ENCODE results near the gene NTHL1. TPM values are rescaled to one million over a fixed set of nuclear protein-coding genes. Genes with fewer than 3 reads are reported as not detected.

Gene NTHL1
- polyA plus RNA-seq, 3 donors: 9.2 to 22.4 (median 9.6) TPM

- Histone ChIP-seq H3K9ac (ENCODE audit: insufficient read depth, low read length, poor library complexity, severe bottlenecking) (no peak overlapping the region), H3K27ac (ENCODE audit: low read depth in 1 of 2, low read length in 2 of 2) (no peak overlapping the region), H3K79me2 (ENCODE audit: insufficient read depth, low read length) (no peaks in the 10 kb centered on the region), H4K20me1 (ENCODE audit: insufficient read depth, low read length) (no peaks in the 10 kb centered on the region), H3K9me3 (replicated peaks in 1 of 2; ENCODE audit: control insufficient read depth in 1 of 2, insufficient read depth in 1 of 2, low read length in 2 of 2) (no peaks in the 10 kb centered on the region), H3K36me3 (replicated peaks in 1 of 2; ENCODE audit: control insufficient read depth in 1 of 2, insufficient read depth in 2 of 2, low read length in 2 of 2) (no peaks in the 10 kb centered on the region), H2AFZ (ENCODE audit: insufficient read depth, low read depth, low read length, poor library complexity, severe bottlenecking) (no peak overlapping the region), H3K4me3 (replicated peaks in 1 of 3; ENCODE audit: low read depth in 2 of 3, low read length in 3 of 3) (no peak overlapping the region), H3K4me1 (ENCODE audit: control insufficient read depth in 1 of 2, insufficient read depth in 2 of 2, low read length in 2 of 2) (peaks cover 12 to 15% of the 10 kb centered on the region in 2 donors), H3K4me2 (replicated peaks; ENCODE audit: extremely low read depth, low read length, poor library complexity, severe bottlenecking) (no peak overlapping the region), H3K27me3 (ENCODE audit: control insufficient read depth in 2 of 2, insufficient read depth in 2 of 2, low read length in 2 of 2) (no peaks in the 10 kb centered on the region)
- Mint-ChIP-seq H3K4me1 (peaks cover 8% of the 10 kb centered on the region), H3K9me3 (no peaks in the 10 kb centered on the region), H3K27me3 (ENCODE audit: low read depth in 3 of 3) (peaks cover 0 to 3% (median 0%) of the 10 kb centered on the region in 3 donors), H3K27ac (no peak overlapping the region), H3K4me3 (no peak overlapping the region), H3K36me3 (peaks cover 3 to 4% of the 10 kb centered on the region in 2 donors)
- DNase-seq: no peak
- WGBS (ENCODE audit: insufficient coverage): 94% methylated on average over 22 of the region's 24 CpGs
- intact Hi-C loops (cut with micrococcal nuclease): no loop called here
- TF ChIP-seq CTCF (IDR thresholded peaks at IDR 0.05): no peak
Observed at GRCh38 chr16:2040041-2040786, 7.4 kb downstream of the NTHL1 start.

- Histone ChIP-seq H3K36me3 (replicated peaks in 1 of 2; ENCODE audit: control insufficient read depth in 1 of 2, insufficient read depth in 2 of 2, low read length in 2 of 2) (no peaks in the 10 kb centered on the region), H3K79me2 (ENCODE audit: insufficient read depth, low read length) (no peaks in the 10 kb centered on the region), H3K27me3 (ENCODE audit: control insufficient read depth in 2 of 2, insufficient read depth in 2 of 2, low read length in 2 of 2) (no peaks in the 10 kb centered on the region), H3K9ac (ENCODE audit: insufficient read depth, low read length, poor library complexity, severe bottlenecking) (no peak overlapping the region), H3K4me3 (replicated peaks in 1 of 3; ENCODE audit: low read depth in 2 of 3, low read length in 3 of 3) (no peak overlapping the region), H3K9me3 (replicated peaks in 1 of 2; ENCODE audit: control insufficient read depth in 1 of 2, insufficient read depth in 1 of 2, low read length in 2 of 2) (no peaks in the 10 kb centered on the region), H3K27ac (ENCODE audit: low read depth in 1 of 2, low read length in 2 of 2) (no peak overlapping the region), H3K4me1 (ENCODE audit: control insufficient read depth in 1 of 2, insufficient read depth in 2 of 2, low read length in 2 of 2) (peaks cover 10 to 12% of the 10 kb centered on the region in 2 donors), H2AFZ (ENCODE audit: insufficient read depth, low read depth, low read length, poor library complexity, severe bottlenecking) (no peak overlapping the region), H3K4me2 (replicated peaks; ENCODE audit: extremely low read depth, low read length, poor library complexity, severe bottlenecking) (no peak overlapping the region), H4K20me1 (ENCODE audit: insufficient read depth, low read length) (no peaks in the 10 kb centered on the region)
- no peak for TF ChIP-seq CTCF (IDR thresholded peaks at IDR 0.05)
- Mint-ChIP-seq H3K4me3 (no peak overlapping the region), H3K27ac (no peak overlapping the region), H3K4me1 (peaks cover 7% of the 10 kb centered on the region), H3K36me3 (peaks cover 3 to 4% of the 10 kb centered on the region in 2 donors), H3K27me3 (ENCODE audit: low read depth in 3 of 3) (peaks cover 0 to 5% (median 4%) of the 10 kb centered on the region in 3 donors), H3K9me3 (no peaks in the 10 kb centered on the region)
- DNase-seq: no peak
- WGBS (ENCODE audit: insufficient coverage): 83% methylated on average over 22 of the region's 29 CpGs
- intact Hi-C loops (cut with micrococcal nuclease): no loop called here
Observed at GRCh38 chr16:2039274-2040031, 8.2 kb downstream of the NTHL1 start.
